ENCODE results near the gene UBQLN4. TPM values are rescaled to one million over a fixed set of nuclear protein-coding genes. Genes with fewer than 3 reads are reported as not detected.

Gene UBQLN4
- total RNA-seq, 1 donor: 13.0 TPM

DNA sequence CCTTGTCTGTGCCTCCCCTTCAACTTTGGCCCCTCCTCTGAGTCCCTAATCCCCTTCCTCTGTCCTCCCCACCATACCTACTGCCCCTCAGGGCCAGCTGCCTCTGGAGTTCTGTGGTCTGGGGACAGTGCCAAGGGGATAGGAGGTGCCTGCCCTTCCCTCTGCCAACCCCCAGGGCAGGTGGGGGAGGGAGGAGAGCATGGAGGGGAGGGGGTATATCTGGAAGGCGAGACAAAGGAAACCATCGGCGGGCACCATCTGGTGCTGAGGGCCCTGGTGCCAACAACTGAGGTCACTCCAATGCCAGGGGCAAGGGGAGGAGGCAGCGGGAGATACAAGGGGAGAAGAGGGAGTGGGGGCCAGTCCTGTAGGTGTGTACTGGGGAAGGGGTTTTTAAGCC is 16.9 kb upstream of the UBQLN4 start:
- TF ChIP-seq, protein P1, sequence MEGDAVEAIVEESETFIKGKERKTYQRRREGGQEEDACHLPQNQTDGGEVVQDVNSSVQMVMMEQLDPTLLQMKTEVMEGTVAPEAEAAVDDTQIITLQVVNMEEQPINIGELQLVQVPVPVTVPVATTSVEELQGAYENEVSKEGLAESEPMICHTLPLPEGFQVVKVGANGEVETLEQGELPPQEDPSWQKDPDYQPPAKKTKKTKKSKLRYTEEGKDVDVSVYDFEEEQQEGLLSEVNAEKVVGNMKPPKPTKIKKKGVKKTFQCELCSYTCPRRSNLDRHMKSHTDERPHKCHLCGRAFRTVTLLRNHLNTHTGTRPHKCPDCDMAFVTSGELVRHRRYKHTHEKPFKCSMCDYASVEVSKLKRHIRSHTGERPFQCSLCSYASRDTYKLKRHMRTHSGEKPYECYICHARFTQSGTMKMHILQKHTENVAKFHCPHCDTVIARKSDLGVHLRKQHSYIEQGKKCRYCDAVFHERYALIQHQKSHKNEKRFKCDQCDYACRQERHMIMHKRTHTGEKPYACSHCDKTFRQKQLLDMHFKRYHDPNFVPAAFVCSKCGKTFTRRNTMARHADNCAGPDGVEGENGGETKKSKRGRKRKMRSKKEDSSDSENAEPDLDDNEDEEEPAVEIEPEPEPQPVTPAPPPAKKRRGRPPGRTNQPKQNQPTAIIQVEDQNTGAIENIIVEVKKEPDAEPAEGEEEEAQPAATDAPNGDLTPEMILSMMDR (IDR thresholded peaks at IDR 0.05; ENCODE audit: extremely low read depth, low read depth, low read length): no peak
- Histone ChIP-seq H3K79me2 (ENCODE audit: insufficient read depth, low read length) (no peaks in the 10 kb centered on the region), H3K27me3 (ENCODE audit: insufficient read depth, low read length) (no peaks in the 10 kb centered on the region), H3K9me3 (ENCODE audit: low read depth, low read length) (no peaks in the 10 kb centered on the region), H3K4me1 (ENCODE audit: insufficient read depth, low read length) (no peaks in the 10 kb centered on the region), H3K4me2 (ENCODE audit: insufficient read depth, low read length) (no peak overlapping the region), H3K27ac (ENCODE audit: low read depth, low read length) (no peak overlapping the region), H2AFZ (ENCODE audit: low read length) (no peak overlapping the region), H4K20me1 (ENCODE audit: insufficient read depth, low read length) (no peaks in the 10 kb centered on the region), H3K36me3 (ENCODE audit: insufficient read depth, low read length) (no peaks in the 10 kb centered on the region), H3K4me3 (ENCODE audit: insufficient read depth, low read length) (no peak overlapping the region)
- DNase-seq (ENCODE audit: insufficient read length, low spot score, missing footprints): no peak

- TF ChIP-seq, protein P1 (IDR thresholded peaks at IDR 0.05; ENCODE audit: extremely low read depth, low read depth, low read length): no peak
- Histone ChIP-seq H2AFZ (ENCODE audit: low read length) (no peak overlapping the region), H3K79me2 (ENCODE audit: insufficient read depth, low read length) (no peaks in the 10 kb centered on the region), H3K4me2 (ENCODE audit: insufficient read depth, low read length) (no peak overlapping the region), H3K4me1 (ENCODE audit: insufficient read depth, low read length) (no peaks in the 10 kb centered on the region), H3K27me3 (ENCODE audit: insufficient read depth, low read length) (no peaks in the 10 kb centered on the region), H4K20me1 (ENCODE audit: insufficient read depth, low read length) (no peaks in the 10 kb centered on the region), H3K9me3 (ENCODE audit: low read depth, low read length) (no peaks in the 10 kb centered on the region), H3K4me3 (ENCODE audit: insufficient read depth, low read length) (no peak overlapping the region), H3K36me3 (ENCODE audit: insufficient read depth, low read length) (no peaks in the 10 kb centered on the region), H3K27ac (ENCODE audit: low read depth, low read length) (no peak overlapping the region)
- no peak for DNase-seq (ENCODE audit: insufficient read length, low spot score, missing footprints)
Measured at GRCh38 chr1:156069490-156070455, 16.2 kb upstream of the UBQLN4 start.

DNA sequence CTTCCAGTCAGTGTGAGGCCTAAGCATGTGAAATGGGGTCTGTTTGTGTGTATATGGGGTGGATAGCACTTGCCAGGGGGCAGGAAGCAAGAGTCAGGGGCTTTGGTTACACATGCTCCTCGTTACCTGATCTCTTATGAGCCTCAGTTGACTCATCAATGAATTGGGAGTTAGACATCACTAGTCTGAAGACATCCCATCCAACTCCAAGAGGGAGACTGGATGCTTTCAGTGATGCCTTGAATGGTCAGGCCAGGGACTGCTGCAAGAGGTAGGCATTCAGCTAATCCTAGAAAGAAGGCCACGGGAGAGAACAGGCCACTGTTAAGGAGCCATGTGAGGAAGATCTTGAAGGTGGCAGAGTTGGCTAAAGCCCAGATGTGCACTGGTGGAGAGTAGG is 13.7 kb upstream of the UBQLN4 start:
- no peaks in the 10 kb centered on the region for H3K9me3 ChIP-seq (ENCODE audit: low read depth, low read length)
- H3K4me3 ChIP-seq (ENCODE audit: insufficient read depth, low read length): no peak overlapping the region
- H3K27me3 ChIP-seq (ENCODE audit: insufficient read depth, low read length): no peaks in the 10 kb centered on the region
- H3K36me3 ChIP-seq (ENCODE audit: insufficient read depth, low read length): no peaks in the 10 kb centered on the region
- no peaks in the 10 kb centered on the region for H3K79me2 ChIP-seq (ENCODE audit: insufficient read depth, low read length)
- DNase-seq (ENCODE audit: insufficient read length, low spot score, missing footprints): no peak
- no peak overlapping the region for H2AFZ ChIP-seq (ENCODE audit: low read length)
- no peak overlapping the region for H3K4me2 ChIP-seq (ENCODE audit: insufficient read depth, low read length)
- no peaks in the 10 kb centered on the region for H3K4me1 ChIP-seq (ENCODE audit: insufficient read depth, low read length)
- TF ChIP-seq, protein P1 (IDR thresholded peaks at IDR 0.05; ENCODE audit: extremely low read depth, low read depth, low read length): no peak
- H4K20me1 ChIP-seq (ENCODE audit: insufficient read depth, low read length): no peaks in the 10 kb centered on the region
- no peak overlapping the region for H3K27ac ChIP-seq (ENCODE audit: low read depth, low read length)

GRCh38 chr1:156065871-156066270 is 12.3 kb upstream of the UBQLN4 start:
- no peak overlapping the region for H3K27ac ChIP-seq (ENCODE audit: low read depth, low read length)
- DNase-seq (ENCODE audit: insufficient read length, low spot score, missing footprints): no peak
- H4K20me1 ChIP-seq (ENCODE audit: insufficient read depth, low read length): no peaks in the 10 kb centered on the region
- TF ChIP-seq, protein P1 (IDR thresholded peaks at IDR 0.05; ENCODE audit: extremely low read depth, low read depth, low read length): no peak
- no peak overlapping the region for H2AFZ ChIP-seq (ENCODE audit: low read length)
- H3K4me2 ChIP-seq (ENCODE audit: insufficient read depth, low read length): no peak overlapping the region
- no peak overlapping the region for H3K4me3 ChIP-seq (ENCODE audit: insufficient read depth, low read length)
- H3K9me3 ChIP-seq (ENCODE audit: low read depth, low read length): no peaks in the 10 kb centered on the region
- no peaks in the 10 kb centered on the region for H3K36me3 ChIP-seq (ENCODE audit: insufficient read depth, low read length)
- H3K27me3 ChIP-seq (ENCODE audit: insufficient read depth, low read length): no peaks in the 10 kb centered on the region
- H3K4me1 ChIP-seq (ENCODE audit: insufficient read depth, low read length): no peaks in the 10 kb centered on the region
- H3K79me2 ChIP-seq (ENCODE audit: insufficient read depth, low read length): no peaks in the 10 kb centered on the region
